ENCODE measurements around the gene ARHGAP6.

Gene ARHGAP6

DNA sequence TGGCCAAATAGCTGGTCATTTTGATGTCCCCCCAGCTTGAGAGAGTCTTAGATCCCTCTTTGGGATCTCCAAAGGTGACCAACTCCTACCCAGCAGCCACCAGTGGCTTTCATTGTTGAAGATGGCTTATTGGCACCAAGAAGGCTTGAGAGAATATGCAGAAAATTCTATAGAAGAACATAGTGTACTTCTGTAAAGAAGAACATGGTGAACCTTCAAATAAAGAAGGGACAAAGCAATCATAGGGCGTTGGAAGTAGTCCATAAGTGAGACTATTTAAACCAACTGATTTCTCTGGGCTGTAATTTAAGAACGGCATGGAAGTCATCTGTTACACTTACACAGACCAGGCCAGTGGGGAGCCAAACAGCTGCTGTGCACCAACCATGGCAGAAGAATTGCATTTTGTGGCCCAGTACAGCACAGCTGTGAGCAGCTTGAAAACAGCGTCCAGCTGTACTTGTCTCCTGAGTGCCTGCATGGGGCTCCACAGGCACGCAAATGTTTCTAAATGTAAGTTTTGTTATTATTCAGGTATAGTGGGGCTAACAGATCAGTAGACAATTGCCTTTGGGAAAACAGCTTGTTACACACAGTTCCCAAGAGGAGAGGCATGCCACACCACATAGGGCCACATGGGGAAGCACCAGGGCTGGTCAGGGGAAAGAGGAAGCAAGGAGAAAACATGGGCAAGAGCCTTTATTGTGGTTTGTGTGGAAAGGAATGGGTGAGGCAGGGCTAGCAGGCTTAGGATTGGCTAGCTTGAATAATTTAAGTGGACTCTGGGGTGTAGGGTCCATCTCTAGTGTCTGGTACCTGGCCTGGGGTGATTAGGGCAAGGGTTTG lies 125.0 kb downstream of the ARHGAP6 start:
- TF ChIP-seq, protein P1, sequence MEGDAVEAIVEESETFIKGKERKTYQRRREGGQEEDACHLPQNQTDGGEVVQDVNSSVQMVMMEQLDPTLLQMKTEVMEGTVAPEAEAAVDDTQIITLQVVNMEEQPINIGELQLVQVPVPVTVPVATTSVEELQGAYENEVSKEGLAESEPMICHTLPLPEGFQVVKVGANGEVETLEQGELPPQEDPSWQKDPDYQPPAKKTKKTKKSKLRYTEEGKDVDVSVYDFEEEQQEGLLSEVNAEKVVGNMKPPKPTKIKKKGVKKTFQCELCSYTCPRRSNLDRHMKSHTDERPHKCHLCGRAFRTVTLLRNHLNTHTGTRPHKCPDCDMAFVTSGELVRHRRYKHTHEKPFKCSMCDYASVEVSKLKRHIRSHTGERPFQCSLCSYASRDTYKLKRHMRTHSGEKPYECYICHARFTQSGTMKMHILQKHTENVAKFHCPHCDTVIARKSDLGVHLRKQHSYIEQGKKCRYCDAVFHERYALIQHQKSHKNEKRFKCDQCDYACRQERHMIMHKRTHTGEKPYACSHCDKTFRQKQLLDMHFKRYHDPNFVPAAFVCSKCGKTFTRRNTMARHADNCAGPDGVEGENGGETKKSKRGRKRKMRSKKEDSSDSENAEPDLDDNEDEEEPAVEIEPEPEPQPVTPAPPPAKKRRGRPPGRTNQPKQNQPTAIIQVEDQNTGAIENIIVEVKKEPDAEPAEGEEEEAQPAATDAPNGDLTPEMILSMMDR (IDR thresholded peaks at IDR 0.05; ENCODE audit: borderline replicate concordance, insufficient read depth, low read depth, low read length) = 0 out of 2 replicates have a peak, but pooled peaks have one; percentile 3
- no peak overlapping the region for H3K4me3 ChIP-seq (ENCODE audit: low read depth, low read length)

DNA sequence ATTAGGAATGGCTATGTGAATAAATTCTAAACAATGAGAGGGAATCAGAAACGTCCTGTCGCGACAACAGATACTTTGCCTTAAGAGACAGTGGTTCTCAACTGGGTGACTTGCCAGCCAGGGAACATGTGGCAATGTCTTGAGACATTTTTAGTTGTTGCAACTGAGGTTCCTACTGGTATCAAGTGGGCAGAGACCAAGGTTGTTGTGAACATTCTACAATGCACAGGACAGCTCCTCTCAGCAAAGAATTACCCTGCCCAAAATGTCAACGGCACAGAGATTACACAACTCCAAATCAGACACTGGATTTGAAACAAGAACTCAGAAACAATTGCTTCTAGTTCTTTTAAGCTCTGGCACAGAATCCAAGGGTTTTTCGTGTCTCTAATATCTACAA lies 128.6 kb downstream of the ARHGAP6 start:
- no peak overlapping the region for H3K4me3 ChIP-seq (ENCODE audit: low read depth, low read length)

DNA sequence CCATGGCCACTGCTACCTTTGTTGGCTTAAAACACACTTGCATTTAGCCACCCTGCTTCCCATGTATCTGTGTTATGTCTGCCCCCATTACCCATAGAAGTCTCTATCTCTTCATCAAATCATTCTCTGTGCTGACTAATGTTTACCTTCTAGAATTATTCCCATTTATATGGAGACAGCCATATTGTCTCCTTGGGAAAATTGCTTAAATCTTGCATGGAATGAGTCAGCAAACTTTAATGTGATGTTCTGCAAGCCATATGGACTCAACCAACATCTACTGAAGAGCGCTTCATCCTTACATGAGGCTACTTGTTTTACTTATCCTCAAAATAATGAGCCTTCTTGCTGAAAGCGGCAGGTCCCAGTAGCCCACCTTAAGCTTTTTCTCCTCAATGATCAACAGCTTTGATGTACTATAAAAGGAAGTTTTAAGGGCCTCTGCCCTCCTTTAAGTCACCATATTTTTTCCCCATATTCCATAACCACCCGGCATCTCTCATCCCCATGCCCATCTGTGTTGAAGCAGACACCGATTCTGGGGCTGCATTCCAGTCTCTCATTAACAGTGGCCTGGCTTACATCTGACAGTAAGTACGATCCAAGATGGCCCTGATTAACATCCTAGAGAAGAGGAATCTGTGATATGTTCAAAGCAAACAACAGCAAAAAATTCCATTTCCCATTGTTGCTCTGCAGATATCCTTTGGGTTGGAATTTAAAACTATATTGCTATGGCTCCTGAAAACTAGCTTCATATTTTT lies 130.4 kb downstream of the ARHGAP6 start:
- TF ChIP-seq, protein P1 (IDR thresholded peaks at IDR 0.05; ENCODE audit: borderline replicate concordance, insufficient read depth, low read depth, low read length) = no peak
- H3K4me3 ChIP-seq (ENCODE audit: low read depth, low read length) = no peak overlapping the region

More for the DNA sequence above, 128.6 kb downstream of the ARHGAP6 start:
- TF ChIP-seq, protein P1 (IDR thresholded peaks at IDR 0.05; ENCODE audit: borderline replicate concordance, insufficient read depth, low read depth, low read length) = no peak

DNA sequence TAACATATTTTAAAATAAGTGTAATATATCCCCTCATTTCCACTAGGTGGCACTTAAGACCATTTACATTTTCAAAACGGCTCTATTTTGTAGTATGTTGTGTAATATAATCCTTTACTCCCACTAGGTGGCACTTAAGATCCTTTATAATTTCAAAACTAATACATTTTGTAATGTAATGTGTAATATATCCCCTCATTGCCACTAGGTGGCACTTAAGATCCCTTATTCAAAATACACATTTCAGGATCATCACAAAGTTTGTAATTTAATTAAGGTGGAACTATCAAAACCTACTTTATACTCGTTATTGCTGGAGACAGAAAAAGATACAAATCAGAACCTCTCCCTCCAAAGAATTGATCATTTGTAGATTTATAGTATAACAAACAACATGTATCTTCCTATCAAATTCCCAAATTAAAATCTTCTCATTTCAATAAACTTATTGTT lies 132.5 kb downstream of the ARHGAP6 start:
- TF ChIP-seq, protein P1 (IDR thresholded peaks at IDR 0.05; ENCODE audit: borderline replicate concordance, insufficient read depth, low read depth, low read length) = peak; percentile 40; the same call in 1 of the 2 replicates
- H3K4me3 ChIP-seq (ENCODE audit: low read depth, low read length) = no peak overlapping the region

DNA sequence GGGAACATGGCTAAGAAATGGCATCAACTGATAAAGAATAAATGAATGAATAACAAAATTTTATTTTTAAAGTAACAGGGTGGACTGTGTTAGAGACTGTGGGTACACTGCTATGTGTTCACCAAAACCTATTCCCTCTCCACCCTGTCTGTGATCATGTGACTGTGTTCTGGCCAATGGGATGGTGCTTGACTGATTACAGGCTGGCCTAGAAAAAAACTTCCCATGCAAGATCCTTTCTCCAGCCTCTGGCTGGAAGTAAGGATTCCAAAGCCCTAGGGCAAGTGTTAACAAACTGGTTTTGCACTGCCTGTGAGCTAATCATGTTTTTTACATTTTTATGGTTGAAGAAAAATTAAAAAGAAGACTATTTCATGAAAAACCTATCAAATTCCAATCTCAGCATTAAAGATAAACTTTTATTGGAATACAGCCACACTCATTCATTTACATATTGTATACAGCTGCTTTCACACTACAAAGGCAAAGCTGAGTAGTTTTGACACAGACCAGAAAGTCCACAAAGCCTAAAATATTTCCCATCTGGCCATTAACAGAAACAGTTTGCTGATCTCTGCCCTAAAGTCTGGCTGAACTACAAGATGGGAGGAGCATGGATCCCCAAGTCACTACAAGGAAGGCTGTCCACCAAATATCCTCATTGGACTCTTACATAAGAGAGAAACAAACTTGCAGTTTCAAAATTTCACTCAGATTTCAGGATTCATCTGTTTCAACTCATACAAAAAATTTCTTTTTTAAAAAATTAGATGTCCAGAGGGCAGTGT lies 133.2 kb downstream of the ARHGAP6 start:
- TF ChIP-seq, protein P1 (IDR thresholded peaks at IDR 0.05; ENCODE audit: borderline replicate concordance, insufficient read depth, low read depth, low read length) = no peak
- H3K4me3 ChIP-seq (ENCODE audit: low read depth, low read length) = no peak overlapping the region

DNA sequence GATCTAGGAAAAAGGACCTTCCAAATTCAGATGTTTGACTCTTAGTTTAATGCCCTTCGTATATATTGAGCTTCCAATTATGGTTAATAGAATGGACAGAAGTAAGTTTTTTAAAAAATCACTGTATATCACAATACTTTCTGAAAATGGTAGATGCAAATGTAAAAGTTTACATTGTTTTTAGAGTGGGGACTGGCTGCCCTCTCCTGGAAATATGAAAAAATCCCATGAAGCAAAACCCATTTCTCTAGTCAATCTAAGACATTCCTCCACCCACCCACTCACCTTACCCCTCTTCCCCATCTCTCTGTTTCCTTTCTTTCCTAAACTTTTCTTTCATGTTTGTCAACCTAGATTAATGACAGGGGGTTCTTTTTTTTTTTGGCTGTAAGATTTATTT lies 134.5 kb downstream of the ARHGAP6 start:
- no peak overlapping the region for H3K4me3 ChIP-seq (ENCODE audit: low read depth, low read length)
- TF ChIP-seq, protein P1 (IDR thresholded peaks at IDR 0.05; ENCODE audit: borderline replicate concordance, insufficient read depth, low read depth, low read length) = no peak

Data from GM12875 (cell line).